HG02798 (cell line): ENCODE results near the gene CBLIF.
A peak's percentile ranks its signal among the peaks of the same experiment; 100 is the strongest.
"Not testable (repeated sequence)": the region's sequence is repeated elsewhere in the genome, so short reads cannot be mapped to it uniquely, and the experiment has no call there.

Experiments used
- ATAC-seq: cut with Tn5 transposase; IDR thresholded peaks from one replicate; pipeline ENCODE4 v1.9.1; 2021; ENCODE audit warnings: mild to moderate bottlenecking; ENCODE audit not compliant: unreplicated experiment, poor library complexity

CBLIF gene

DNA sequence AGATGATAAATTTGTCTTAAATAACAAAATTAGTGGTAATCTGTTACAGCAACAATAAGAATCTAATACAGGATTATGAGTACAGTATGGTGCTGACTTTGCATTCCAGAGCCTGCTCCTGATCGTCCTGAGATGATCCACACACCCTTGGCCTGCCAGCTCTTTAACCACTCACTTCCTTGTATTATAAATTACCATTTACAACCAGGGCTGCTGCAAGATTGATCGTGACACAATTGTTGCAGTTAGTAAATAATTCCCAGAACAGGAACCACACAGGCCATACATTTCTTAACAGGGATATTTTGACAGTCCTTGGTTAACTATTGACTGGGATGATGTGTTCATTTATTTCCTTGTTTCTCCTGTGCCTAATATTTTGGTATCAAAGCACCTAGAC, 3.8 kb upstream of the CBLIF start:
- no peak for ATAC-seq

DNA sequence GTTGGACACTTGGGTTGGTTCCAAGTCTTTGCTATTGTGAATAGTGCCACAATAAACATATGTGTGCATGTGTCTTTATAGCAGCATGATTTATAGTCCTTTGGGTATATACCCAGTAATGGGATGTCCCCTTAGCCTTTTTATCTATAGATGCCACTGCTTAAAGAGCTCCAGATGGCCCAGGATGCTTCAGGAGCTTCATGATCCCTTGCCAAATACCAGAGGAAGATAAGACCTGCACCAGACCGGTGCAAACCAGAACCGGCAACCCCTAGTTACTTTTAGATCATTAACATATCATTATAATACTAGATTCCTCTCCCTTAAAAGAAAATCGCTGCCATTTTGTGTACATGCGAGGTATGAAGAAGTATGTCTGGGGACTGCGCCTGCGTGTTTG, 3.1 kb upstream of the CBLIF start:
- ATAC-seq = not testable (repeated sequence)

DNA sequence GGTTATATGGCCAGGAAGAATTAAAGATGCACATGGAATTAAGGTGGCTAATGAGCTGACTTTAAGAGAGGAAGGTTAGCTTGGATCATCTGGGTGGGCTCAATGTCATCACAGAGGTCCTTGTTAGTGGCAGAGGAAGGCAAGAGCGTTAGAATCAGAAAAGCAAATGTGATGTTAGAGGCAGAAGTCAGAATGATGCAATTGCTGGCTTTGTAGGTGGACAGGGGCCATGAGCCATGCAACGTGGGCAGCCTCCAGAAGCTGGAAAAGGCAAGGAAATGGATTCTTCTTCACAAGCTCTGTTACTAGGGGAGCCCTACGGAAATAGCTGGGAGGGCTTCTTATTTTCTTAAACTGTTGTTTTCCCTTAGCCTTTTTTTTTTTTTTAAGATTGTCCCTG, 2.3 kb upstream of the CBLIF start:
- ATAC-seq = no peak

DNA sequence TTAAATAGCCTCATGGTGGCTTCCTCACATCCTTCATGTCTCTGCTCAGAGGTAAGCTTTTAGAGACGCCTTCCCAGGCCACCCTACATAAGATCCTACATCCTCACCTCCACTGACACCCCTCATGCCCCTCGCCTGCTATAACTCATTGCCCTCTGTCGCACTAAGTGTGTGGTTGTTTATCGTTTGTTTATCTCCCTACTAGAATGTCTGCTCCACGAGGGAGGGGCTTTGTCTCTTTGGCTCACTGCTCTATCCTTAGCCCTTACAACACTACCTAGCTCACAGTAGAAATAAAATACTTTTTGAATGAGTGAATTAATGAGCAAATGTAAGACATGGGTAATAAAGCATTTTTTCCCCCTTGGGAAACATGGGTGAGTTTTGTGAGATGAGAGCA, 1.3 kb upstream of the CBLIF start:
- ATAC-seq = no peak

- ATAC-seq = no peak
Observed at GRCh38 chr11:59842316-59842715, 3.0 kb downstream of the CBLIF start.

- peak; percentile 70 for ATAC-seq
Observed at GRCh38 chr11:59841514-59841913, 3.8 kb downstream of the CBLIF start.

DNA sequence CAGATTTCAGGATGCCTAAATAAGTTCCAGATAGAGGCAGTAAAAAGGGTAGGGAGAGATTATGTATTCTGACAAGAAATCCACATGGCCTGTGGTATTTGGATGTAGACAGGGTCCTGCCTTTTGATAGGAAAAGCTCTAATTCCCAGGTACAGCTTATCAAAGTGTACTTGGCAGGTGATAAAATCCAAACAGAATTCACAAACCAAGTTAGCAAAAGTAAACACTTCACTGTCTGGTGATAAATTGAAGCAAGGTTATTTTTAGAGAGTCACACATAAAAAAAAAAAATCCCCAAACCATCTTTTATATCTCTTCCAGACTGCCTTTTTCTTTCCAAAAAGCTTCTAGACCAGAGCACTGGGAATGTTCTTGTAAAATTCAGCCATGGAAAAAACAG, 5.7 kb downstream of the CBLIF start:
- no peak for ATAC-seq

DNA sequence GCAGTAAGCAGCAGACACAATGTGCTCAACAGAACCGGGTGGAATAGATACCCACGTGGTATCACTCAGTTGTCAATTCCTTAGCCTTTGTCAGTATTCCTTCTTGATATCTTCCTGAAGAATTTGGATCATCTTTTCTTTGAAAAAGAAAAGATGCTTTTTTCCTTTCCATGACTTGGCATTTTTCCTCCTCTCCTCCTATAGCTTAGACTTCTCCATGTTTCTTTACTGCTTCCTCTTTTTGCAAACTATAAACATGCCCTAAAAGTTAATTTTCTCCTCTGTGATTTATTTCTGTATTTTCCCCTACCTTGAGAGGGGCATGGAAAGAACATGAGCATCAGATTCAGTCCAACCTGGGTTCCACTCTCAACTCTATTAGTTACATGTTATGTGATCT, 11.7 kb downstream of the CBLIF start:
- ATAC-seq = no peak

DNA sequence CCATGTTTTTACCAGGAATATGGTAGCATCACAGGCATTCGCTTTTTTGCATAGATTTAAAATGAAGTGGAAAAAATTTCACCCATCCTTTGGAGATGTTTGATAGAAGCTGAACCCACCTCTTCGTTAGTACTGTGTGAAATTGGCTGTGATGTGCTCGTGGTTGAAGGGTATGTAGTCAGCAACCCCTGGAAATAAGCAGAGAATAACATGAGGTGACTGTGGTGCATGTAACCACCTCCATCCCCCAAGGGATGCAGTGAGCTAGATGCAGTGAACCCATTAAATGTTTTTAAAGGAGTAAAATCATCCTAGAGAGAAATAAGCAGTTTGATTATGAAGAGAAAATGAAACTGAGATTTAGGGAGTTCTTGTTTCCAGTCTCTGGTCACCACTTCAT, 15.9 kb downstream of the CBLIF start:
- no peak for ATAC-seq

- ATAC-seq = peak; percentile 91
Observed at GRCh38 chr11:59822989-59823566, 22.2 kb downstream of the CBLIF start.

GRCh38 chr11:59818572-59818971, 26.7 kb downstream of the CBLIF start:
- no peak for ATAC-seq

GRCh38 chr11:59816434-59816833, 28.9 kb downstream of the CBLIF start:
- not testable (repeated sequence) for ATAC-seq

DNA sequence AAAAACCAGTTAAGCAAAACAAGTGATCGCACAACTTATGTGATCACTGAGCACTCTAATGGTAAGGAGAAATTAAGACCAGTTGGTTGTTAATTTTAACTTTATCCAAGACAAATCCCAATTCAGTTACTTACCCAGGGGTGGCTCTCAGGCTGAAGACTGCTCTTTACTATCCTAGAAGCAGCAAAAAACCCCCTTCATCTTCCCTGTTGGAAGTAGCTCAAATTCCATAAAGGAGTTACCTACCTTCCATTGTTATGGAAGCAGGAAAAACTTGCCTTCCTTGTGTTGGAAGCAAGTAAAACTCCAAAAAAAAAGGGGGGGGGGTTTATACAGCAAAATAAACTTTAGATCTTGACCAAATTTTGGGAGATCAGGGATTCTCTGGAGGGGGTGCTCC, 29.5 kb downstream of the CBLIF start:
- ATAC-seq = no peak

- no peak for ATAC-seq
Observed at GRCh38 chr11:59814021-59814420, 31.3 kb downstream of the CBLIF start.

DNA sequence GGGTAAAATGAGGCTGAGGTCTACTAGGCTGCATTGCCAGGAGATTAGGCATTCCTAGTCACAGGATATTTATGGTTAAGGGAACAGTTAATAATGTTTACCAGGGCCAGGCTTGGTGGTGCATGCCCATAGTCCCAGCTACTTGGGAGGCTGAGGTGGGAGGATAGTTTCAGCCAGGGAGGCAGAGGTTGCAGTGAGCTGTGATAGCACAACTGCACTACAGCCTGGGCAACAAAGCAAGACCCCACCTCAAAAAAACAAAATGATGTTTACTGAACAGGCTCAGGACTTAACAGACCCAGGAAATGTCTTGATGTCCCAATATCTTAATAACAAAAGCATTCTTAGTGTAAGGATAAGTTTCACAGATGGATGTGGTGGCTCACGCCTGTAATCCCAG, 31.9 kb downstream of the CBLIF start:
- ATAC-seq = no peak

DNA sequence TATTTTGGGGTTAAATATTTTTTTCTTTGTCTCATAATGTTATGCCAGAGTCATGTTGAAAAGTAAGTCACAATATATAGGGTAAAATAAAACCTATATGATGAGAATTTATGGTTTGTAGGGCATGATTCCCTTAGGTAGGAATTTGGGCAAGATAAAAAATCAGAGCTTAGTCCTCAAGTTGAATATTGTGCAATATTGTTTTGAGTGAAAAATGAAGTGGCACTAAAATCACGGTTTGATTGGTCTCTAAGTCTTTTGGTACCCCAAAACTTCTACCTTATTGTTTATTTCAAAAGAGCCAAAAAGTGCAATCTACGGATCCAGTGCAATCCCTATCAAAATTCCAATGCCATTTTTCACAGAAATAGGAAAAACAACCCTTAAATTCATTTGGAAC, 33.1 kb downstream of the CBLIF start:
- no peak for ATAC-seq

DNA sequence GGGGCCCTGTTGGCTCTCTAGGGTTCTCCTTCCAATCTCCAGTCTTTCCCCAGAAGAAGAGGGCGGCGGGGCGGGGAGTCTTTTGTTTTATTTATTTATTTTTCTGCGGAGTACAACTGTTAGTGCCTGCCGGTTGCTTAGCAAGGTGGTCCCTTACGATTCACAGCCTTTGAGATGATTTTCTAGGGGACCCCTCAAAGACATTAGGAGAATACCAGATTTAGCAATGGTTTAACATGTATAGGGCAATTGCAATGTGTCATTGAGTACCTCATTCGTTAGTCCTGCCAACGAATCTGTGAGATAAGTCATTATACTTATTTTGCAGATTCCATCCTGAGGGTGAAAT, 34.4 kb downstream of the CBLIF start:
- no peak for ATAC-seq

GRCh38 chr11:59810189-59810910, 34.9 kb downstream of the CBLIF start, which contains the start of gene MRPL16:
MRPL16 (minus strand) TSS chr11:59810778; CDS start chr11:59810658, 120 bp downstream.
- ATAC-seq = peak; percentile 99

DNA sequence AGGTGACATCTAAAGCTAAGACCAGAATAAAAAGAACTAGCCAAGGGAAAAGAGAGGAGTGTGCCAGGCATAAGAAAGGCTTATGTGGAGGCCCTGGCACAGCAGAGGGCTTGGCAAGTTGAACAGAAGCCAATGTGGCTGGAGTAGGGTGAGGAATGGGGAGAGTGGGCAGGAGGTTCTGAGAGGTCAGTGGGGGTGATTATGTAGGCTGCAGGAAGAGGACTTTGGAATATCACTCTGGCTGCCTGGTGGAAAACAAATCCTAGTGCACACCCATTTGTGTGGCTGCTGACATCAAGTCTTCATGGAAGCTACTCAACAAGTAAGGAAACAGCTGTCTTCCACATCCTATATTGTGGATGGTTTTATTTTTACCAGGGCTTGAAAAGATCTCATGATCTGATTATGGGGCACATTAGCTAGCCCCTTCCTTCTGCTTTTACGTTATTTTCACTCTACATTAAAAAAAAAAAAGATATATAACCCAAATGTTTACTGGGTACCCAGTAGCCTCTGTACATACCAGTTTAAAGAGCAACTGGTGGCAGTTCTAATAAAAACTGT, 38.2 kb downstream of the CBLIF start:
- no peak for ATAC-seq

DNA sequence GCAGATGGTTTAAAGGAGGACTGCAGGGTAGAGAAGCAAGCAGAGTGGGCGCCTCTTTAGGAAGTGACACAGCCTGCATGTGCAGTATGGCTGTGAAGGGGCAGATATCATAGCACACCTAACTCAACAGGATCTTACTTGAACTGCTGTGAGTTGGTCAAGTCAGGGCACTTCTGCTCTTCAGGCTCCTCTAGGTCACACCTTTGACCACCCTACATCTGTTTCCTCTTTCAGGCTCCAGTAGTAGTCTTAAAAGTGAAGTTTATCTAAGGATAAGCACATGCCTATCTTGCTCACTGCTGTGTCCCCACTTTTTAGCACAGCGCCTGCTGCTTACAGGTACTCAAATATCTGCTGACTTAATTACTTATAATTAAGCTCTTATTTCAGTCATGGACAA, 41.2 kb downstream of the CBLIF start:
- ATAC-seq = no peak

GRCh38 chr11:59802639-59803176, 42.6 kb downstream of the CBLIF start:
- peak; percentile 52 for ATAC-seq
